IPS-NIHi7 (cell line): Measurements from ENCODE around the gene PRSS36.
A peak's percentile ranks its signal among the peaks of the same experiment; 100 is the strongest.
"Not testable (repeated sequence)": the region's sequence is repeated elsewhere in the genome, so short reads cannot be mapped to it uniquely, and the experiment has no call there.

Experiments
- DNase-seq: peaks from one replicate; pipeline ENCODE4 v3.0.0; 2012; ENCODE audit warnings: mixed read lengths; ENCODE audit errors: extremely low spot score

PRSS36 gene

DNA sequence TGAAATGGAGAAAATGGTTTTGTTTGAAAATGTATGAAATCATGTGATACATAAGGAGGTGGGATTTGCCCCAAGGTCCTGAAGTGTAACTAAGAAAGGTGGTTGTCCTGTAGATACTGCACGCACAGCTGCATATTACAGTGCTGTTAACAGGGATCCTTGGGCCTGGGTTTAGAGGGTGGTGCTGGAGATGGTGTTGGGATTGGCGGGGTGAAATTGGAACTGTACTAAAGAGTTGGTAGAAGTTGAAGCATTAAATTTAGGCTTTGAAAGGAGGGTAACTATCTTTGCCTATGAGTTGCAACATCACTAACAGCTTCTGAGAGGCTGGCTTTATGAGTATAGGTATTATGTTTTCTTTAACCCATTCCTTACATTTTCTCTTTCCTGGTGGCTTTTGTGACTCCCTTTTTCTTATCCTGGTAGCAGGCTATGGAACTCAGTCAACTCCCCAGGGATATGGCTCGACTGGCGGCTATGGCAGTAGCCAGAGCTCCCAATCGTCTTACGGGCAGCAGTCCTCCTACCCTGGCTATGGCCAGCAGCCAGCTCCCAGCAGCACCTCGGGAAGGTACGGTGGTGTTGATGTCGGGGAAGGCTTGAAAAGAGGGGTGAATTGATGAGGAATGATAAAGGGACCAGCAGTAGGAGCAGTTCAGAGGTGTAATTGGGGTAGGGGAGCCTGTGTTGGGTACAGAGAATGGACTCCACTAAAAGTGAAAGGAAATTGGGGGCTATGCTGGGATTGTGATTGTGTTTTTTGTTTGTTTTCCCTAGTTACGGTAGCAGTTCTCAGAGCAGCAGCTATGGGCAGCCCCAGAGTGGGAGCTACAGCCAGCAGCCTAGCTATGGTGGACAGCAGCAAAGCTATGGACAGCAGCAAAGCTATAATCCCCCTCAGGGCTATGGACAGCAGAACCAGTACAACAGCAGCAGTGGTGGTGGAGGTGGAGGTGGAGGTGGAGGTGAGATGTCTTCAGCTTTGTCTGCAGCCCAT lies 33.9 kb upstream of the PRSS36 start:
- DNase-seq: no peak

DNA sequence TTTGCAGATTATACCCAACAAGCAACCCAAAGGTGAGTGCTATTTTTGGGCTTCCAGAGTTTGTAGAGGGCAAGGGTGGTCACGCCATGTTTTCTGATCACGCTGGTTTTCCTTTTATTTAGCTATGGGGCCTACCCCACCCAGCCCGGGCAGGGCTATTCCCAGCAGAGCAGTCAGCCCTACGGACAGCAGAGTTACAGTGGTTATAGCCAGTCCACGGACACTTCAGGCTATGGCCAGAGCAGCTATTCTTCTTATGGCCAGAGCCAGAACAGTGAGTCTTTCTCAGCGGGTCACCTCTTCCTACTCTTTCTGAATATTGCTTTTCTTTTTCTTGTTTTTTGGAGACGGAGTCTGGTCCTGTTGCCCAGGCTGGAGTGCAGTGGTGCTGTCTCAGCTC lies 32.5 kb upstream of the PRSS36 start:
- no peak for DNase-seq

DNA sequence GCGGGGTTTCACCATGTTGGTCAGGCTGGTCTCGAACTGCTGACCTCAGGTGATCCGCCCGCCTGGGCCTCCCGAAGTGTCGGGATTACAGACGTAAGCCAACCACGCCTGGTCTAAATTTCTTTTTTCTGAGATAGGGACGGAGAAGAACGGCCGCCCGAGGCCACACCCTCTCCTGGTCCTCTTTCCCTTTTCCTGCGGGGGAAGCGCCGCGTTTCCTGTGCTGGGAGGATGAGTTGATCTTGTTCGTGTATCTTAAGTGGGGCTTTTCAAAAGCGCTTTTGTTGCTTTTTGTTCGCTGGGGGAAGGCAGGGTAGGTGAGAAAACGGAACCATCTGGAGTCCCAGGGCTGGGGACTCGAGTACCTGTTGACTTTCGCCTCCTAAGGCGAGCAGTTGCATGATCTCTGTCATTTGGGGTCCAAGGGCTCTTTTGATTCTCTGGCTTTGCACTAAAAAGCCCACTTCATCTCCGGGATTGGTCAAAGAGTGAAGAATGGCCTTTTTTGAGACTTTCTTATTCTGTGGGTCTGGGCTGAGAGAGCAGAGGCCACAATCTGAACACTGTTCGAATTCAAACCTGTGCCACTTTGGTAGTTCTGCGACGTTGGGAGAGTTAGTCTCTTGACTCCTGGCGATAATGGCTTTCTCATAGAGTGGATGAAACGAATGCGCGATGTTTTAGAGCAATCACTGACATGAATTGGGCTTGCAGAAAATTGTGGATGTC lies 31.4 kb upstream of the PRSS36 start:
- DNase-seq: no peak

GRCh38 chr16:31179747-31180459 lies 30.0 kb upstream of the PRSS36 start, which contains the start of gene FUS:
Gene FUS (plus strand): TSS chr16:31180139. CDS start chr16:31180215, 76 bp downstream.
- peak; percentile 93 for DNase-seq

- DNase-seq: no peak
Measured at GRCh38 chr16:31179219-31179746, 29.4 kb upstream of the PRSS36 start.

GRCh38 chr16:31177136-31177535 lies 27.3 kb upstream of the PRSS36 start:
- DNase-seq: no peak

DNA sequence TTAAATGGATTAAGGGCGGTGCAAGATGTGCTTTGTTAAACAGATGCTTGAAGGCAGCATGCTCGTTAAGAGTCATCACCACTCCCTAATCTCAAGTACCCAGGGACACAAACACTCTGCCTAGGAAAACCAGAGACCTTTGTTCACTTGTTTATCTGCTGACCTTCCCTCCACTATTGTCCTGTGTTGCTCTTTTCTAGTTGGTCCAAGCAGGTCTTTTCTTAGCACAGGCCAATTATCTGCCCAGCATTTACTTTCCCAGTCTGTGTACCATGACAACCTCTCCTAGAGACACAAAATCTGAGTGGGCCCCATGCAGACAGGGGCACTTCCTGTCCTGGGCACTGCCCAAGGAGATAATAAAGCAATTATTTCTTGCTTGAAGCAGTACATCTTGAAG lies 20.2 kb upstream of the PRSS36 start:
- DNase-seq: not testable (repeated sequence)

- no peak for DNase-seq
Measured at GRCh38 chr16:31168848-31169247, 19.0 kb upstream of the PRSS36 start.

- no peak for DNase-seq
Measured at GRCh38 chr16:31167315-31167714, 17.4 kb upstream of the PRSS36 start.

DNA sequence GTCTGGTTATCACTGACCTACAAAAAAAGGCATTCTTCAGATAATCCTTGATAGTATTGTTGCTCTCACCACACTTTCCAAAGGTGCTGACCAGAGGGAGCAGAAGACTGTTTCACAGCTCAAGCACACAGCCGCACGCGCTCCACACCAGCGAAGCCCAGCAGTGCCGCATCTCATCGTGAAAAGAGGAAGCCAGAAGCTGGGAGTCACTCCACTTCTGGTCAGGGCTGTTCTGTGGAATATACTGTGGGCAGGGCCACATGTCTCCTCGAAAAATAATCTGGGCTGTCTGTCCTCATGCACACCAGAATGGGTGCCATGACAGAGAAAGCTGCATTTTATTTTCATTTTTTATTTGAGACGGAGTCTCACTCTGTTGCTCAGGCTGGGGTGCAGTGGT lies 7.3 kb upstream of the PRSS36 start:
- no peak for DNase-seq

GRCh38 chr16:31150976-31151375 lies 1.1 kb upstream of the PRSS36 start:
- not testable (repeated sequence) for DNase-seq

- DNase-seq: no peak
Measured at GRCh38 chr16:31149332-31149731, 534 bp downstream of the PRSS36 start.

DNA sequence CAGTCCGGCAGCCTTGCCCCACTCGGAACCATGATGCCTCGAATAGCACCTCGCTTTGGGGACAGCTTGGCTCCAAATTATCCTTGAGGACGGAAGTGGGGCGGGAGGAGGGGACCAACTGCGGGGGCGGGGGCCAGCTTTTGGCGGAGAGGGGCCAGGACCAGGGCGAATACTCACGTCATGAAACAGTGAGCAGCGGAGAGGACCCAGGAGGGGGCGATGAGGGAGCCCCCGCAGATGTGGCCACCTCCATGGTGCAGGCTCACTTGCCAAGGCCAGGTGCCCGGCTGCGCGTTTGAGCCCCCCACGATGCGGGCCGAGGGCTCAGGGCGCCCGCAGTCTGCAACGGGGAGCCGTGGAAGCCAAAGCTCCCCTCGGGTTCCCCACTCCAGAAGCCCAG lies 970 bp downstream of the PRSS36 start:
- DNase-seq: no peak

GRCh38 chr16:31148281-31148728 lies 1.6 kb downstream of the PRSS36 start:
- peak; percentile 71 for DNase-seq

GRCh38 chr16:31147574-31147973 lies 2.3 kb downstream of the PRSS36 start:
- no peak for DNase-seq

DNA sequence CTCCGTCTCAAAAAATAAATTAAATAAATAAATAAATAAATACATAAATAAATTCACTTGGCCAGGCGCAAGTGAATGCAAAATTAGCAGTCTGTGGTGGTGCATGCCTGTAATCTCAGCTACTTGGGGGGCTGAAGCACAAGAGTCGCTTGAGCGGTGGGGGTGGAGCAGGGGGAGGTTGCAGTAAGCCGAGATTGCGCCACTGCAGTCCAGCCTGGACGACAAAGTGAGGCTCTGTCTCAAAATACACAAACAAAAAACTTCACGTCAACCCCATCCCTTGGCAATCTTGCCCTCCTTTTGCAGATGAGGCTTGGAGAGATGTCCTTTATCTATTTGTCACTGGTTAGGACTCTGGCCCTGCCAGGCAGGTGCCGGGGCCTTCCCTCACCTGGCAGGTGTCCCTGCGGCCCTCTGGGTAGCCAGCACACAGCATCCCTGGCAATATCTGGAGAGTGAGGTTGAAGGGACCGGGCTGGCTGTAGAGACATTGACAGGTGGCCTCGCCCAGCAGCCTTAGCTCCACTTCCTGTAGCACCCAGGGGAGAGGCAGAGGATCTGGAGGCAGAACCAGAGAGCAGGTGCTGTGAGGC lies 4.4 kb downstream of the PRSS36 start:
- DNase-seq: no peak

DNA sequence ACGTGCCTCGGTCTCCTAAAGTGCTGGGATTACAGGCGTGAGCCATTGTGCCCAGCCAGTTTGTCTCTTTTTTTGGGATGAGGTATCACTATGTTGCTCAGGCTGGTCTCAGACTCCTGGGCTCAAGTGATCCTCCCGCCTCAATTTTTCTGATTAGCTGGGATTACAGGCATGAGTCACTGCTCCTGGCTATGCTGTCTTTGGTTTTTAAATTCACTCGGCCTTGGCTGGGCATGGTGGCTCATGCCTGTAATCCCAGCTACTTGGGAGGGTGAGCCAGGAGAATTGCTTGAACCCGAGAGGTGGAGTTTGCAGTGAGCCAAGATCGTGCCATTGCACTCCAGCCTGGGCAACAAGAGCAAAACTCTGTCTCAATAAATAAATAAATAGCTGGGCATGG lies 5.4 kb downstream of the PRSS36 start:
- not testable (repeated sequence) for DNase-seq

GRCh38 chr16:31143694-31144148 lies 6.1 kb downstream of the PRSS36 start:
- no peak for DNase-seq

- DNase-seq: no peak
Measured at GRCh38 chr16:31143011-31143693, 6.7 kb downstream of the PRSS36 start.
